ENCODE measurements around the gene CD27. TPM values are rescaled to one million over a fixed set of nuclear protein-coding genes. Genes with fewer than 3 reads are reported as not detected.

CD27 gene
- total and polyA plus RNA-seq, 2 donors (not counting 1 experiment from before 2014, with no cell fraction given) = 102 to 116 TPM

DNA sequence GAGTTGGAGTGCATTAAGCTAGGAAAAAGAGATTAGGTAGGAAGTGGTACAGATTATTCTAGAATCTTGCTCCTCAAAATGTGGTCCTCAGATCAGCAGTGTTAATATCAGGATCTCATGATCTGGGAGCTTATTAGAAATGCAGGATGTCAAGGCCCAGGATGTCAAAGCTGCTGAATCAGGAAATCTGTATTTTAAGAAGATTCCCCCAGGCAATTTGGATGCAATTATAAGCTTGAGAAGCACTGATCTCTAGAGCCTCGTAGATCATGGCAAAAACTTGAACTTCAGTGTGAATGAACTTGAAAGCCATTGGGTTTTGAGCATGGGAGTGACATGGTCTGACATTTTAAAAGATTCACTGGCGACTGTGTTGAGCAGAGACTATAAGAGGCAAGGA, 55.7 kb downstream of the CD27 start:
- no peak overlapping the region for H3K4me2 ChIP-seq (replicated peaks; ENCODE audit: low read depth, low read length, poor library complexity, severe bottlenecking)
- no peak overlapping the region for H2AFZ ChIP-seq (ENCODE audit: insufficient read depth, low read depth, low read length, poor library complexity, severe bottlenecking)
- DNase-seq (no peak), ATAC-seq (ENCODE audit: low read depth) (no peak)
- 94% methylated on average over 2 of the region's 2 CpGs for WGBS (ENCODE audit: insufficient coverage)
- no peaks in the 10 kb centered on the region for H3K9me3 ChIP-seq (ENCODE audit: control extremely low read depth in 1 of 3, control insufficient read depth in 2 of 3, insufficient read depth in 1 of 3, low read length in 2 of 3)
- no peak overlapping the region for H3K27ac Mint-ChIP-seq
- ChIA-PET CTCF (interaction anchor here (1.0 to 1.3 kb wide), 3 partner anchors 9 to 75 kb away, joined by 3 to 4 read pairs (median 3); no protein-coding TSS in a partner anchor), POLR2A (no interaction called here)
- no peaks in the 10 kb centered on the region for H3K27me3 Mint-ChIP-seq
- H3K4me3 ChIP-seq (ENCODE audit: control extremely low read depth in 1 of 5, extremely low read depth in 1 of 5, insufficient read depth in 1 of 5, low read depth in 2 of 5, low read length in 4 of 5) = no peak overlapping the region
- H3K36me3 ChIP-seq (replicated peaks in 1 of 2; ENCODE audit: control extremely low read depth in 1 of 2, control insufficient read depth in 1 of 2, extremely low read depth in 1 of 2, insufficient read depth in 2 of 2, low read length in 1 of 2) = peaks cover 1 to 36% of the 10 kb centered on the region in 2 experiments
- H4K20me1 ChIP-seq (ENCODE audit: control insufficient read depth, insufficient read depth, low read length, poor library complexity, severe bottlenecking) = no peaks in the 10 kb centered on the region
- no peak overlapping the region for H3K9ac ChIP-seq (ENCODE audit: low read length)
- no peak overlapping the region for H3K27ac ChIP-seq (ENCODE audit: low read length in 2 of 2)
- intact Hi-C loops (cut with micrococcal nuclease) = no loop called here
- peaks cover 5% of the 10 kb centered on the region for H3K4me1 Mint-ChIP-seq
- no peaks in the 10 kb centered on the region for H3K27me3 ChIP-seq (replicated peaks in 1 of 4; ENCODE audit: control extremely low read depth in 1 of 4, control insufficient read depth in 3 of 4, insufficient read depth in 4 of 4, low read length in 3 of 4)
- H3K4me3 Mint-ChIP-seq = no peak overlapping the region
- H3K79me2 ChIP-seq (ENCODE audit: control insufficient read depth, insufficient read depth, low read length) = peaks cover 65% of the 10 kb centered on the region
- no peaks in the 10 kb centered on the region for H3K9me3 Mint-ChIP-seq (ENCODE audit: insufficient read depth)
- H3K4me1 ChIP-seq (ENCODE audit: control insufficient read depth in 2 of 2, insufficient read depth in 2 of 2, low read length in 2 of 2) = peaks cover 3 to 4% of the 10 kb centered on the region in 2 donors
- TF ChIP-seq, protein P1, sequence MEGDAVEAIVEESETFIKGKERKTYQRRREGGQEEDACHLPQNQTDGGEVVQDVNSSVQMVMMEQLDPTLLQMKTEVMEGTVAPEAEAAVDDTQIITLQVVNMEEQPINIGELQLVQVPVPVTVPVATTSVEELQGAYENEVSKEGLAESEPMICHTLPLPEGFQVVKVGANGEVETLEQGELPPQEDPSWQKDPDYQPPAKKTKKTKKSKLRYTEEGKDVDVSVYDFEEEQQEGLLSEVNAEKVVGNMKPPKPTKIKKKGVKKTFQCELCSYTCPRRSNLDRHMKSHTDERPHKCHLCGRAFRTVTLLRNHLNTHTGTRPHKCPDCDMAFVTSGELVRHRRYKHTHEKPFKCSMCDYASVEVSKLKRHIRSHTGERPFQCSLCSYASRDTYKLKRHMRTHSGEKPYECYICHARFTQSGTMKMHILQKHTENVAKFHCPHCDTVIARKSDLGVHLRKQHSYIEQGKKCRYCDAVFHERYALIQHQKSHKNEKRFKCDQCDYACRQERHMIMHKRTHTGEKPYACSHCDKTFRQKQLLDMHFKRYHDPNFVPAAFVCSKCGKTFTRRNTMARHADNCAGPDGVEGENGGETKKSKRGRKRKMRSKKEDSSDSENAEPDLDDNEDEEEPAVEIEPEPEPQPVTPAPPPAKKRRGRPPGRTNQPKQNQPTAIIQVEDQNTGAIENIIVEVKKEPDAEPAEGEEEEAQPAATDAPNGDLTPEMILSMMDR (IDR thresholded peaks at IDR 0.05) = no peak
- no peak for TF ChIP-seq EZH2 (IDR thresholded peaks at IDR 0.05; ENCODE audit: borderline replicate concordance, insufficient read depth, low read depth, low read length, poor library complexity, severe bottlenecking)

Other genes starting within 250 kb of the CD27 start
- gene CD9, start 244.6 kb upstream of the CD27 start, total RNA-seq = 12.8 and 13.8 TPM in 2 replicates
- 7.2 and 27.8 TPM in 2 replicates for gene CD9, start 244.6 kb upstream of the CD27 start, polyA plus RNA-seq
- gene PLEKHG6, start 134.3 kb upstream of the CD27 start, total RNA-seq = not detected in 2 replicates
- not detected in 2 replicates for gene PLEKHG6, start 134.3 kb upstream of the CD27 start, polyA plus RNA-seq
- gene TNFRSF1A, start 102.9 kb upstream of the CD27 start, total RNA-seq = 0.59 and 0.75 TPM in 2 replicates
- gene TNFRSF1A, start 102.9 kb upstream of the CD27 start, polyA plus RNA-seq = 1.2 and 1.6 TPM in 2 replicates
- gene SCNN1A, start 69.4 kb upstream of the CD27 start, total RNA-seq = 0.20 TPM in 1 of 2 replicates, not detected in the other
- not detected in 2 replicates for gene SCNN1A, start 69.4 kb upstream of the CD27 start, polyA plus RNA-seq
- gene LTBR, start 60.8 kb upstream of the CD27 start, total RNA-seq = 1.2 TPM in 1 of 2 replicates, not detected in the other
- gene LTBR, start 60.8 kb upstream of the CD27 start, polyA plus RNA-seq = 0.63 and 1.1 TPM in 2 replicates
- gene TAPBPL, start 7.1 kb downstream of the CD27 start, total RNA-seq = 71.2 and 80.5 TPM in 2 replicates
- gene TAPBPL, start 7.1 kb downstream of the CD27 start, polyA plus RNA-seq = 73.3 and 103 TPM in 2 replicates
- gene VAMP1, start 25.7 kb downstream of the CD27 start, total RNA-seq = 98.9 and 108 TPM in 2 replicates
- 62.4 and 94.6 TPM in 2 replicates for gene VAMP1, start 25.7 kb downstream of the CD27 start, polyA plus RNA-seq
- gene MRPL51, start 48.3 kb downstream of the CD27 start, total RNA-seq = 72.6 and 75.6 TPM in 2 replicates
- gene MRPL51, start 48.3 kb downstream of the CD27 start, polyA plus RNA-seq = 18.6 and 19.0 TPM in 2 replicates
- 41.1 and 42.1 TPM in 2 replicates for gene NCAPD2, start 49.1 kb downstream of the CD27 start, total RNA-seq
- gene NCAPD2, start 49.1 kb downstream of the CD27 start, polyA plus RNA-seq = 18.4 and 19.9 TPM in 2 replicates
- gene GAPDH, start 89.6 kb downstream of the CD27 start, total RNA-seq = 499 and 507 TPM in 2 replicates
- 487 and 951 TPM in 2 replicates for gene GAPDH, start 89.6 kb downstream of the CD27 start, polyA plus RNA-seq
- 56.1 and 57.7 TPM in 2 replicates for gene IFFO1, start 111.1 kb downstream of the CD27 start, total RNA-seq
- gene IFFO1, start 111.1 kb downstream of the CD27 start, polyA plus RNA-seq = 67.8 and 79.0 TPM in 2 replicates
- gene NOP2, start 123.3 kb downstream of the CD27 start, total RNA-seq = 65.4 and 70.4 TPM in 2 replicates
- 73.4 and 134 TPM in 2 replicates for gene NOP2, start 123.3 kb downstream of the CD27 start, polyA plus RNA-seq
- 287 and 327 TPM in 2 replicates for gene CHD4, start 162.4 kb downstream of the CD27 start, total RNA-seq
- gene CHD4, start 162.4 kb downstream of the CD27 start, polyA plus RNA-seq = 101 and 181 TPM in 2 replicates
- 59.6 and 60.4 TPM in 2 replicates for gene LPAR5, start 191.0 kb downstream of the CD27 start, total RNA-seq
- gene LPAR5, start 191.0 kb downstream of the CD27 start, polyA plus RNA-seq = 13.6 and 29.0 TPM in 2 replicates
- 11.9 and 12.3 TPM in 2 replicates for gene ACRBP, start 202.5 kb downstream of the CD27 start, total RNA-seq
- gene ACRBP, start 202.5 kb downstream of the CD27 start, polyA plus RNA-seq = 10.7 and 12.2 TPM in 2 replicates
- gene ING4, start 218.2 kb downstream of the CD27 start, total RNA-seq = 81.1 TPM in 2 replicates
- 87.7 and 110 TPM in 2 replicates for gene ING4, start 218.2 kb downstream of the CD27 start, polyA plus RNA-seq
- 108 and 115 TPM in 2 replicates for gene ZNF384, start 244.4 kb downstream of the CD27 start, total RNA-seq
- 64.8 and 83.4 TPM in 2 replicates for gene ZNF384, start 244.4 kb downstream of the CD27 start, polyA plus RNA-seq

Measured in B cell (primary cell).